H9 (cell line): ENCODE results near the gene ERRFI1. TPM values are rescaled to one million over a fixed set of nuclear protein-coding genes. Genes with fewer than 3 reads are reported as not detected.

Experiments used
- DNase-seq: peaks from one replicate; pipeline ENCODE4 v3.0.0-alpha.2; 2017
- H2AFZ ChIP-seq: one replicate; pipeline ENCODE4 v1.6.1; 2013; ENCODE audit warnings: mild to moderate bottlenecking, low read length, control low read depth, moderate library complexity
- H2AK5ac ChIP-seq: 2 replicates; pipeline ENCODE4 v1.6.1; 2013; ENCODE audit warnings: low read length, control low read depth, mixed read lengths; ENCODE audit not compliant: insufficient read length
- H2BK120ac ChIP-seq: one replicate; pipeline ENCODE4 v1.6.1; 2013; ENCODE audit warnings: low read depth, mild to moderate bottlenecking, low read length, control low read depth, inconsistent platforms; ENCODE audit not compliant: poor library complexity, severe bottlenecking
- H2BK12ac ChIP-seq: 2 replicates; pipeline ENCODE4 v1.6.1; 2013; ENCODE audit warnings: low read length, control low read depth, mixed read lengths, low read depth; ENCODE audit not compliant: insufficient read length
- H2BK15ac ChIP-seq: 2 replicates; pipeline ENCODE4 v1.6.1; 2013; ENCODE audit warnings: low read depth, low read length, control low read depth
- H2BK20ac ChIP-seq: one replicate; pipeline ENCODE4 v1.6.1; 2013; ENCODE audit warnings: low read depth, mild to moderate bottlenecking, low read length, control low read depth, inconsistent platforms; ENCODE audit not compliant: poor library complexity, severe bottlenecking
- H2BK5ac ChIP-seq: 2 replicates; pipeline ENCODE4 v1.6.1; 2013; ENCODE audit warnings: low read length, control low read depth, mixed read lengths; ENCODE audit not compliant: insufficient read length
- H3K14ac ChIP-seq: 2 replicates; pipeline ENCODE4 v1.6.1; 2013; ENCODE audit warnings: low read length, control low read depth; ENCODE audit not compliant: insufficient read depth
- H3K18ac ChIP-seq: 2 replicates; pipeline ENCODE4 v1.6.1; 2013; ENCODE audit warnings: low read depth, mild to moderate bottlenecking, mixed read lengths, low read length, control low read depth; ENCODE audit not compliant: insufficient read length
- H3K23ac ChIP-seq: 2 replicates; pipeline ENCODE4 v1.6.1; 2013; ENCODE audit warnings: low read length, control low read depth, mixed read lengths, low read depth; ENCODE audit not compliant: insufficient read length
- H3K23me2 ChIP-seq: 2 replicates; pipeline ENCODE4 v1.6.1; 2013; ENCODE audit warnings: low read depth, mild to moderate bottlenecking, mixed read lengths, low read length, control low read depth; ENCODE audit not compliant: insufficient read length, poor library complexity, severe bottlenecking
- H3K27ac ChIP-seq: 2 replicates; pipeline ENCODE4 v1.5.1; 2013; ENCODE audit warnings: low read length, control low read depth, mixed read lengths, low read depth; ENCODE audit not compliant: insufficient read length
- H3K27me3 ChIP-seq: 2 replicates; pipeline ENCODE4 v1.6.1; 2013; ENCODE audit warnings: low read length, control low read depth, inconsistent platforms; ENCODE audit not compliant: insufficient read depth
- H3K4ac ChIP-seq: 2 replicates; pipeline ENCODE4 v1.6.1; 2013; ENCODE audit warnings: low read depth, mild to moderate bottlenecking, control low read depth, inconsistent platforms, low read length, moderate library complexity
- H3K4me1 ChIP-seq: 2 replicates; pipeline ENCODE4 v1.6.1; 2013; ENCODE audit warnings: low read length, control low read depth, inconsistent platforms; ENCODE audit not compliant: insufficient read depth
- H3K4me2 ChIP-seq: 2 replicates; pipeline ENCODE4 v1.6.1; 2013; ENCODE audit warnings: low read length, control low read depth, mixed read lengths; ENCODE audit not compliant: insufficient read length, insufficient read depth
- H3K56ac ChIP-seq: 2 replicates; pipeline ENCODE4 v1.6.1; 2013; ENCODE audit warnings: low read depth, mild to moderate bottlenecking, mixed read lengths, low read length, control low read depth; ENCODE audit not compliant: insufficient read length
- H3K79me1 ChIP-seq: 2 replicates; pipeline ENCODE4 v1.6.1; 2013; ENCODE audit warnings: low read depth, mild to moderate bottlenecking, moderate library complexity, low read length, control low read depth, inconsistent platforms; ENCODE audit not compliant: insufficient read depth, poor library complexity, severe bottlenecking
- H3K79me2 ChIP-seq: 2 replicates; pipeline ENCODE4 v1.6.1; 2013; ENCODE audit warnings: low read length, control low read depth, inconsistent platforms; ENCODE audit not compliant: insufficient read depth
- H3K9ac ChIP-seq: 2 replicates; pipeline ENCODE4 v1.6.1; 2013; ENCODE audit warnings: low read length, control low read depth, mixed read lengths; ENCODE audit not compliant: insufficient read length; ENCODE audit errors: extremely low read depth
- H3K9me3 ChIP-seq: one replicate; pipeline ENCODE4 v1.6.1; 2013; ENCODE audit warnings: low read depth, low read length, inconsistent platforms; ENCODE audit not compliant: control insufficient read depth
- H3T11ph ChIP-seq: one replicate; pipeline ENCODE4 v1.6.1; 2013; ENCODE audit warnings: mild to moderate bottlenecking, low read length, control low read depth, inconsistent platforms
- H4K20me1 ChIP-seq: one replicate; pipeline ENCODE4 v1.6.1; 2013; ENCODE audit not compliant: control insufficient read depth, insufficient read length, insufficient read depth
- H4K5ac ChIP-seq: 2 replicates; pipeline ENCODE4 v1.6.1; 2013; ENCODE audit warnings: low read depth, mild to moderate bottlenecking, mixed read lengths, low read length, control low read depth; ENCODE audit not compliant: insufficient read length
- H4K8ac ChIP-seq: replicated peaks from 2 replicates; pipeline ENCODE4 v1.6.1; 2013; ENCODE audit warnings: low read length, control low read depth, mixed read lengths, low read depth; ENCODE audit not compliant: insufficient read length
- H4K91ac ChIP-seq: 2 replicates; pipeline ENCODE4 v1.6.1; 2013; ENCODE audit warnings: low read depth, mild to moderate bottlenecking, moderate library complexity, mixed read lengths, low read length, control low read depth; ENCODE audit not compliant: insufficient read length
- H3K27ac Mint-ChIP-seq, 3 experiments: 2 replicates in 2 of 3; 3 replicates in 1 of 3; pipeline ENCODE4 v1.8.0; 2020 to 2021; ENCODE audit warnings: mixed read lengths in 3 of 3, mild to moderate bottlenecking in 1 of 3, moderate library complexity in 1 of 3
- H3K27me3 Mint-ChIP-seq: 2 replicates; pipeline ENCODE4 v1.8.0; 2021; ENCODE audit warnings: low read depth, mild to moderate bottlenecking, moderate library complexity, mixed read lengths
- H3K36me3 Mint-ChIP-seq, 3 experiments: 2 replicates in 2 of 3; 3 replicates in 1 of 3; pipeline ENCODE4 v1.8.0; 2020 to 2021; ENCODE audit warnings: low read depth in 3 of 3, mixed read lengths in 3 of 3; ENCODE audit not compliant: insufficient read depth in 1 of 3
- H3K4me1 Mint-ChIP-seq, 2 experiments: 2 replicates each; pipeline ENCODE4 v1.8.0; 2020; ENCODE audit warnings: mixed read lengths in 2 of 2
- H3K4me3 Mint-ChIP-seq, 2 experiments: 2 replicates in 1 of 2; 3 replicates in 1 of 2; pipeline ENCODE4 v1.8.0; 2020 to 2021; ENCODE audit warnings: mild to moderate bottlenecking in 2 of 2, mixed read lengths in 2 of 2, moderate library complexity in 1 of 2
- H3K9me3 Mint-ChIP-seq, 2 experiments: 2 replicates in 1 of 2; 3 replicates in 1 of 2; pipeline ENCODE4 v1.8.0; 2020; ENCODE audit warnings: mild to moderate bottlenecking in 2 of 2, mixed read lengths in 2 of 2, moderate library complexity in 1 of 2
- WGBS: extraction: QIAGEN DNeasy Blood & Tissue Kit; methylation state at CpG from one replicate; pipeline ENCODE4 v1.1.7; 2013; ENCODE audit warnings: missing lambda C conversion rate, low lambda C conversion rate, mixed read lengths; ENCODE audit not compliant: insufficient read length; ENCODE audit errors: extremely low coverage; 5-methylcytosine and 5-hydroxymethylcytosine counted together
- total RNA-seq: library from RNA; stranded (reverse); gene quantifications from 2 replicates; pipeline ENCODE4 v1.2.1, GENCODE V29; 2021
- TF ChIP-seq, protein P1 (sequence below): fragments of 200-600 bp; sonication (generic); conservative IDR thresholded peaks from 3 replicates; pipeline ENCODE4 v1.8.0; 2021; ENCODE audit warnings: antibody characterized with exemption, mild to moderate bottlenecking

ERRFI1 gene
- total RNA-seq, 1 experiment from 2014 or later, result 20.8 TPM

DNA sequence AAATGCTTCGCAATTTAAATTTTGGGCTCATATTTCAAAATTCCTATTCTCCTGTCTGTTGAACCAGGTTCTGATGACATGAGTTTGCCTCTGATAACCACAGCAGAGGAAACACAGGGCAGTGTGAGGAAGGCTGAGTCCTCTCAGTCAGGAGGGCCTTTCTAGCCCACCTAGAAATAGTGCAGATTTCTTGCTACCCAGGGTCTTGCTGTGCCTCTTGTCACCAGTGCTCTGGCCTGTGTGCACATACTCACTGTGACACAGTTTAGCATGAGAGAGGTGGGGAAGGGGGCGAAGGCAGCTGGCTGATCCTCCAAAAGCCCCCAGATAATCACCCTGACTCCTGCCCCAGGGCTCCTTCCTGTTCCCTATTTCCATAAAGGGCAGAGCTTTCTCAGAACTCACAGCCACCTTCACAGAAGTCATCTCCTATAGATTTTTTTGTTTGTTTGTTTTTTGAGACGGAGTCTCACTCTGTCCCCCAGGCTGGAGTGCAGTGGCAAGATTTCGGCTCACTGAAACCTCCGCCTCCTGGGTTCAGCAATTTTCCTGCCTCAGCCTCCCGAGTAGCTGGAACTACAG, 23.7 kb downstream of the ERRFI1 start:
- Histone ChIP-seq H4K5ac (no peak overlapping the region), H2AFZ (no peak overlapping the region), H3K9me3 (no peaks in the 10 kb centered on the region), H3K4ac (no peak overlapping the region), H3K23ac (no peak overlapping the region), H2BK20ac (no peak overlapping the region), H2BK15ac (no peak overlapping the region), H3K23me2 (no peaks in the 10 kb centered on the region), H3K27me3 (no peaks in the 10 kb centered on the region), H3K18ac (no peak overlapping the region), H3T11ph (no peak overlapping the region), H2AK5ac (no peak overlapping the region), H3K79me1 (no peaks in the 10 kb centered on the region), H4K91ac (no peak overlapping the region), H3K56ac (no peak overlapping the region), H3K4me2 (no peak overlapping the region), H3K27ac (no peak overlapping the region), H4K20me1 (no peaks in the 10 kb centered on the region), H3K4me1 (peaks cover 11% of the 10 kb centered on the region; the same call in 1 of the 2 replicates), H3K9ac (peak overlapping the region; percentile 45), H3K14ac (no peak overlapping the region), H4K8ac (no peak overlapping the region), H2BK12ac (no peak overlapping the region), H2BK5ac (no peak overlapping the region), H3K79me2 (no peaks in the 10 kb centered on the region), H2BK120ac (no peak overlapping the region)
- H3K9me3 Mint-ChIP-seq, result peaks cover 3 to 7% of the 10 kb centered on the region in 2 experiments; a peak in 4 of 5 replicates
- peaks cover 3 to 6% (median 4%) of the 10 kb centered on the region in 3 experiments for H3K36me3 Mint-ChIP-seq
- peaks cover 38 to 39% of the 10 kb centered on the region in 2 experiments for H3K4me1 Mint-ChIP-seq
- H3K4me3 Mint-ChIP-seq, result no peak overlapping the region
- TF ChIP-seq, protein P1, sequence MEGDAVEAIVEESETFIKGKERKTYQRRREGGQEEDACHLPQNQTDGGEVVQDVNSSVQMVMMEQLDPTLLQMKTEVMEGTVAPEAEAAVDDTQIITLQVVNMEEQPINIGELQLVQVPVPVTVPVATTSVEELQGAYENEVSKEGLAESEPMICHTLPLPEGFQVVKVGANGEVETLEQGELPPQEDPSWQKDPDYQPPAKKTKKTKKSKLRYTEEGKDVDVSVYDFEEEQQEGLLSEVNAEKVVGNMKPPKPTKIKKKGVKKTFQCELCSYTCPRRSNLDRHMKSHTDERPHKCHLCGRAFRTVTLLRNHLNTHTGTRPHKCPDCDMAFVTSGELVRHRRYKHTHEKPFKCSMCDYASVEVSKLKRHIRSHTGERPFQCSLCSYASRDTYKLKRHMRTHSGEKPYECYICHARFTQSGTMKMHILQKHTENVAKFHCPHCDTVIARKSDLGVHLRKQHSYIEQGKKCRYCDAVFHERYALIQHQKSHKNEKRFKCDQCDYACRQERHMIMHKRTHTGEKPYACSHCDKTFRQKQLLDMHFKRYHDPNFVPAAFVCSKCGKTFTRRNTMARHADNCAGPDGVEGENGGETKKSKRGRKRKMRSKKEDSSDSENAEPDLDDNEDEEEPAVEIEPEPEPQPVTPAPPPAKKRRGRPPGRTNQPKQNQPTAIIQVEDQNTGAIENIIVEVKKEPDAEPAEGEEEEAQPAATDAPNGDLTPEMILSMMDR, result no peak
- no peaks in the 10 kb centered on the region for H3K27me3 Mint-ChIP-seq
- peak overlapping the region; percentile 59 to 90 (median 87); a peak in 6 of 7 replicates for H3K27ac Mint-ChIP-seq
- DNase-seq, result no peak
- WGBS, result no CpG with 5 or more reads among the region's 6 CpGs
